Omental fat pad (tissue), 4 donors: ENCODE measurements around the gene TCN2. TPM values are rescaled to one million over a fixed set of nuclear protein-coding genes. Genes with fewer than 3 reads are reported as not detected.
"Not testable (repeated sequence)": the region's sequence is repeated elsewhere in the genome, so short reads cannot be mapped to it uniquely, and the experiment has no call there.

ENCODE experiments used
- ATAC-seq: fragments of 150-250 bp; one replicate; pipeline ENCODE4 v1.9.1; 2016; ENCODE audit warnings: mild to moderate bottlenecking, moderate library complexity; ENCODE audit not compliant: low FRiP score
- DNase-seq: peaks from one replicate; pipeline ENCODE4 v3.0.0-alpha.2; 2019; ENCODE audit warnings: low spot score
- total RNA-seq, 4 donors: library from RNA; depleted of rRNA; stranded (reverse); fragments of >200 nt; gene quantifications; one replicate each; pipeline ENCODE4 v1.1.0, GENCODE V29; 2016
- TF ChIP-seq, protein P1 (sequence below), 3 donors: fragments of 450-650 bp; IDR thresholded peaks; one replicate each; pipeline ENCODE4 v1.5.1; 2016 to 2017; ENCODE audit warnings: antibody characterized with exemption in 3 of 3, mild to moderate bottlenecking in 3 of 3, moderate library complexity in 2 of 3

TCN2 gene
- total RNA-seq = 100 to 1,000 TPM in 1 of 4 donors, 10 to 100 TPM in 3; 61.3 to 139 (median 73.6) TPM

DNA sequence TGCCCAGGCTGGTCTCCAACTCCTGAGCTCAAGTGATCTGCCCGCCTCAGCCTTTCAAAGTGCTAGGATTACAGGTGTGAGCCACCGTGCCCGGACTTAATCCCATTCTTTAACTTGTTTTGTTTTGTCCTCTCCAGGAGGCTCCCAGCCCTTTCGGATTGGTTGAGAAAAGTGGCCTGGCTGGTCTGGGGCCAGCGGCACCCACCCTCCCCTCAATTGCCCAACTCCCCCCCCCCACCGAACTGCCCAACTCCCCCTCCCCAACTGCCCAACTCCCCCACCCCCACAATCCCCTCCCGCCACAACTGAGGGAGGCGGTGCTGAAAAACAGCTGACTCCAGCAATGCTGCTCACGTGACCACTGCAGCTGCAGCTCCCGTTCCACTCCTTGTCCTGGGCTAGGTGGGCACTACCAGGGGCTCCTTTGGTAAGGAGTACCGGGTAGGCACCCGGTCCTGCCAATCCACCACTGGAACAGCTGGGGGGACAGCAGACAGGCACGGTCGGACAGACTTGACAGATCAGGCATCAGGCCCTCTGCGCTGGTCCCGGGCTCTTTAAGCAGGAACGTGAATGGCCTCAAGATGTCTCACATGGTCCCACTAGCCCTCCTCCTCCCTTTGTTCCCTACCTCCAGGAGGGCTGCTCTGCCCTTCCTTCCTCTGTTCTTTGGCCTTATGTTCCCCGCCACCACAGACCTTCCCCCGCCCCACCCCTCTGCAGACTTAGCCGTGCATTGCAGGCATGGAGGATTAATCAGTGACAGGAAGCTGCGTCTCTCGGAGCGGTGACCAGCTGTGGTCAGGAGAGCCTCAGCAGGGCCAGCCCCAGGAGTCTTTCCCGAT is at the start of gene TCN2:
Gene TCN2 (plus strand): TSS at position 720 of the 845 bp plus-strand sequence. CDS start 158 bp downstream, outside the sequence.
- TF ChIP-seq, protein P1, sequence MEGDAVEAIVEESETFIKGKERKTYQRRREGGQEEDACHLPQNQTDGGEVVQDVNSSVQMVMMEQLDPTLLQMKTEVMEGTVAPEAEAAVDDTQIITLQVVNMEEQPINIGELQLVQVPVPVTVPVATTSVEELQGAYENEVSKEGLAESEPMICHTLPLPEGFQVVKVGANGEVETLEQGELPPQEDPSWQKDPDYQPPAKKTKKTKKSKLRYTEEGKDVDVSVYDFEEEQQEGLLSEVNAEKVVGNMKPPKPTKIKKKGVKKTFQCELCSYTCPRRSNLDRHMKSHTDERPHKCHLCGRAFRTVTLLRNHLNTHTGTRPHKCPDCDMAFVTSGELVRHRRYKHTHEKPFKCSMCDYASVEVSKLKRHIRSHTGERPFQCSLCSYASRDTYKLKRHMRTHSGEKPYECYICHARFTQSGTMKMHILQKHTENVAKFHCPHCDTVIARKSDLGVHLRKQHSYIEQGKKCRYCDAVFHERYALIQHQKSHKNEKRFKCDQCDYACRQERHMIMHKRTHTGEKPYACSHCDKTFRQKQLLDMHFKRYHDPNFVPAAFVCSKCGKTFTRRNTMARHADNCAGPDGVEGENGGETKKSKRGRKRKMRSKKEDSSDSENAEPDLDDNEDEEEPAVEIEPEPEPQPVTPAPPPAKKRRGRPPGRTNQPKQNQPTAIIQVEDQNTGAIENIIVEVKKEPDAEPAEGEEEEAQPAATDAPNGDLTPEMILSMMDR (IDR thresholded peaks at IDR 0.05) = no peak
- DNase-seq = peak; percentile 37
- peak; percentile 68 for ATAC-seq

DNA sequence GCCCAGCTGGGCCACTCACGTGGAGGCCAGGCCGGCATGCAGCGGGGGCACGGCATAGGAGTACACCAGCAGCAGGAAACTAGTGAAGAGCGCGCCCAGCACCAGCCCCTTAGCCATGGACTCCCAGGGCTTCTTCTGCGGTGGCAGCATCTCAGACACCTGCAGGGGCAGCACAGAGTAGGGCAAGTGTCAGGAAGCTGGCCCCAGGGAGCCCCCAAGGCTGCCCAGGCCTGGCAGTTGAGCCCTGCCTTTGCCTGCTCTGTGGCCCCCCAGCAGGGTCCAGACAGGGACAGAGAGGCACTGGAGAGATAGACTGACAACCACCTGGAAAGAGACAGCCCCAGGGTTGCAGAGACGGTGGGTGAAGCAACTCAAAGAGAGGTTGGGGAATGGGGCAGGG is 49.7 kb upstream of the TCN2 start:
- DNase-seq = no peak

DNA sequence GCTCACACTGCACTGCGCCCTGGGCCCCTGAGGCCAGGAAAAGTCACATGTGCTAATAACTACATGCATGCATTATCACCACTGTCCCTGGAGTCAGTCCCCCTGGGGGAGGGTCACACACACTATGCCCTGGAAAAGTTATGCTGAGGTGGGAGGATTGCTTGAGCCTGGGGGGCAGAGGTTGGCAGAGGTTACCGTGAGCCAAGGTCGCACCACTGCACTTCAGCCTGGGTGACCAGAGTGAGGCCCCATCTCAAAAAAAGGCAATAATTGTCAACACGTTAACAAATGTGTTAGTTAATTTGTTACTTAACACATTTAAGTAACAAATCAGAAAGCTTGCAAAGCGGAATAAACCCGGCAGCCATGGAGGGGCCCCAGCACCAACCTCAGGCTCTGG is 47.1 kb upstream of the TCN2 start:
- no peak for ATAC-seq
- TF ChIP-seq, protein P1 (IDR thresholded peaks at IDR 0.05) = no peak
- DNase-seq = no peak

More for the DNA sequence above, 49.7 kb upstream of the TCN2 start:
- ATAC-seq = no peak
- TF ChIP-seq, protein P1 (IDR thresholded peaks at IDR 0.05) = no peak

DNA sequence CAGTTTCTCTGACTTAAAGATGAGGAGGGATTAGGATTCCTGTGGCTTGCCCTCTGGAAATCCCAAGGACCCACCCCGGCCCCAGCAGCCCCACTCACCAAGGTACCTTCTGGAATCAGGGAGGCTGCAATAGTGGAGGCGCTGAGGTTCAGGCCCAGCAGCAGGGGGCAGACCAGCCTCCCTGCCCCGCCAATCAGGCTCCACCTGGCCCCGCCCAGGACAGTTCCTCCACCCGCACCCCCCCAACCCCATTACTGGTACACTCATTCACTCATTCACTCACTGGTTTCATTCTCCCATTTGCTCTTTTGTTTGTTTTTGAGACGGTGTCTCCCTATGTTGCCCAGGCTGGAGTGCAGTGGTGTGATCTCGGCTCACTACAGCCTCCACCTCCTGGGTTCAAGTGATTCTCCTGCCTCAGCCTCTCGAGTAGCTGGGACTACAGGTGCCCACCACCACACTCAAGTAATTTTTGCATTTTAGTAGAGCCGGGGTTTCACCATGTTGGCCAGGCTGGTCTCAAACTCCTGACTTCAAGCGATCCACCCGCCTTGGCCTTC is 46.3 kb upstream of the TCN2 start:
- DNase-seq, ATAC-seq: not testable (repeated sequence)

DNA sequence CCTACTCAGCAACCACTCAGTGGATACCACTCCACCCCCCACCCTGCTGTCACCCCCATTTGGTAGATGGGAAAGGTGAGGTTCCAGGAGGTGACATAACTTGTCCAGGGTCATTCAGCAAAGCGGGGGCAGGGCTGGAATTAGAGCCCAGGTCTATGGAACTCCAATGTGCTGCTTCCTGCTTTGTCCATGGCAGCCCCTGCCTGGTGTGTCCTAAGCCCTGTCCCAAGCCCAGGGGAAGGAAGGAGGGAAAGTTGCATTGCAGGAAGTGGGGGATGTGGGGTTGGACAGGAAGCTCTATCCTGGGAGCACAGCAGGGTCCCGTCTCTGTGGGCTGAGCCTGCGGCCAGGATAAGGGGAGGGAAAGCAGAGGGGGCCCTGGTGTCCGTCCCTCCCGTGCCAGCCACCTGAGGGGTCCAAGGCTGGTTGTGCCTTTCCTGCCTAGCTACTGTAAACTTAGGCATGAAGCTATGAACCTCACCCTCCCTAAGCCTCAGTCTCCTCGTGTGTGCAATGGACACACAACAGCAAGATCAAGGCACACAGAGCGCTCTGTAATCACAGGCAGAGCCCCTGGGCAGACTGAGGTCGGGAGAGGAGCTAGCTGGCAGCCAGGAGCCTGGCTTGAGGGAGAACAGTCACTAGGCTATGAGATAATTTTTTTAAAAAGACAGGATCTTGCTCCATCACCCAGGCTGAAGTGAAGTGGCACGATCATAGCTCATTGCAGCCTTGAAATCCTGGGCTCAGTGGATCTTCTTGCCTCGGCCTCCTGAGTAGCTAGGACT is 45.4 kb upstream of the TCN2 start:
- DNase-seq (no peak), ATAC-seq (no peak)
- TF ChIP-seq, protein P1 (IDR thresholded peaks at IDR 0.05) = no peak

DNA sequence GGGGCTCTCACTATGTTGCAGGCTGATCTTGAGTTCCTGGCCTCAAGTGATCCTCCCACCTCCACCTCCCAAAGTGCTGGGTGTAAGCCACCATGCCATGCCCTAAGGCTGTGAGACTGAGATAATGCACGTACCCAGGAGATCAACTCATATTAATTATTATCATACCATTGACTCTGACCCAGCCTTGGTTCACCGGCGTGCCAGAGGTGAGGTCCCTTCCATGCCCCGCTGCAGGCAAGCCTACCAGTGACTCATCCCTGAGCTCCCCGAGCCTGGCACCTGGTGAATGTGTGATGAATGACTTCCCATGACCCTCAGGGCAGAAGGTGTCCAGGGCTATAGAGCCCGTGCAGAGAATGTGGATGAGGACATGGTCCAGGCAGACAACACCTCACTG is 44.6 kb upstream of the TCN2 start:
- ATAC-seq (peak; percentile 26), DNase-seq (no peak)
- TF ChIP-seq, protein P1 (IDR thresholded peaks at IDR 0.05) = no peak
